Measurements from ENCODE around the gene ZNF678. TPM values are rescaled to one million over a fixed set of nuclear protein-coding genes. Genes with fewer than 3 reads are reported as not detected.

The ZNF678 gene
- polyA plus RNA-seq, 1 of the 3 experiments (the other 2 are of a cell fraction): 1.3 TPM

GRCh38 chr1:227635596-227635995, 72.2 kb downstream of the ZNF678 start:
- Histone ChIP-seq H3K9me2 (no peaks in the 10 kb centered on the region), H3K9ac (no peak overlapping the region), H3K79me2 (ENCODE audit: insufficient read depth) (no peaks in the 10 kb centered on the region), H3K4me1 (ENCODE audit: control insufficient read depth in 1 of 2, insufficient read depth in 2 of 2, low read depth in 1 of 2, low read length in 1 of 2) (no peaks in the 10 kb centered on the region), H3K9me3 (no peaks in the 10 kb centered on the region; the same call in 1 of the 2 replicates), H3K27ac (ENCODE audit: low read depth in 2 of 2, low read length in 1 of 2) (no peak overlapping the region), H4K20me1 (ENCODE audit: insufficient read depth) (no peaks in the 10 kb centered on the region), H3K36me3 (replicated peaks in 1 of 2; ENCODE audit: control insufficient read depth in 1 of 2, insufficient read depth in 2 of 2, low read length in 1 of 2) (no peaks in the 10 kb centered on the region), H3K27me3 (ENCODE audit: insufficient read depth) (no peaks in the 10 kb centered on the region), H2AFZ (ENCODE audit: low read depth) (no peak overlapping the region), H3F3A (replicated peaks; ENCODE audit: insufficient read depth) (no peaks in the 10 kb centered on the region), H3K4me2 (no peak overlapping the region), H3K4me3 (ENCODE audit: low read depth in 2 of 2, low read length in 1 of 2) (no peak overlapping the region)
- POLR2A ChIA-PET: no interaction called here
- 97% methylated on average over 9 of the region's 9 CpGs for WGBS (ENCODE audit: low lambda C conversion rate)
- no peak for TF ChIP-seq GABPA (IDR thresholded peaks at IDR 0.05; ENCODE audit: low read depth)
- TF ChIP-seq POLR2AphosphoS5 (IDR thresholded peaks at IDR 0.05; ENCODE audit: low read depth, low read length): no peak
- no peak for TF ChIP-seq JUND (IDR thresholded peaks at IDR 0.05)
- no peak for TF ChIP-seq FOXM1 (IDR thresholded peaks at IDR 0.05; ENCODE audit: low read depth)
- no peak for TF ChIP-seq SIN3A (IDR thresholded peaks at IDR 0.05; ENCODE audit: borderline replicate concordance, low read depth, low read length)
- no peak for TF ChIP-seq SMC3 (IDR thresholded peaks at IDR 0.05; ENCODE audit: low read depth, low read length)
- no peak for TF ChIP-seq FOSL2 (IDR thresholded peaks at IDR 0.05; ENCODE audit: borderline replicate concordance, low read depth)
- no peak for TF ChIP-seq NRF1 (IDR thresholded peaks at IDR 0.05; ENCODE audit: low read depth, low read length)
- no peak for TF ChIP-seq CHD2 (IDR thresholded peaks at IDR 0.05; ENCODE audit: low read length, partially characterized antibody)
- TF ChIP-seq CTCF (IDR thresholded peaks at IDR 0.05): no peak
- TF ChIP-seq RFX5 (IDR thresholded peaks at IDR 0.05; ENCODE audit: low read length): no peak
- no peak for DNase-seq
- CTCF ChIA-PET: no interaction called here

DNA sequence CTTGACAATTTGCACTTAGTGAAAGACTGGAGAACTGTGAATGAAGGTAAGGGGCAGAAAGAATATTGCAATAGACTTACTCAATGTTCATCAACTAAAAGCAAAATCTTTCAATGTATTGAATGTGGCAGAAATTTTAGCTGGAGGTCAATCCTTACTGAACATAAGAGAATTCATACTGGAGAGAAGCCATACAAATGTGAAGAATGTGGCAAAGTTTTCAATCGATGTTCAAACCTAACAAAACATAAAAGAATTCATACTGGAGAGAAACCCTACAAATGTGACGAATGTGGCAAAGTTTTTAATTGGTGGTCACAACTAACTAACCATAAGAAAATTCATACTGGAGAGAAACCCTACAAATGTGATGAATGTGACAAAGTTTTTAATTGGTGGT, 91.1 kb downstream of the ZNF678 start:
- no peaks in the 10 kb centered on the region for H4K20me1 ChIP-seq (ENCODE audit: insufficient read depth)
- H3K4me3 ChIP-seq (ENCODE audit: low read depth in 2 of 2, low read length in 1 of 2): no peak overlapping the region
- H3K9me2 ChIP-seq: no peaks in the 10 kb centered on the region
- CTCF ChIA-PET: no interaction called here
- no peaks in the 10 kb centered on the region for H3K27me3 ChIP-seq (ENCODE audit: insufficient read depth)
- no peak overlapping the region for H3K27ac ChIP-seq (ENCODE audit: low read depth in 2 of 2, low read length in 1 of 2)
- H3K4me1 ChIP-seq (ENCODE audit: control insufficient read depth in 1 of 2, insufficient read depth in 2 of 2, low read depth in 1 of 2, low read length in 1 of 2): no peaks in the 10 kb centered on the region
- H3K4me2 ChIP-seq: no peak overlapping the region
- peaks cover 93% of the 10 kb centered on the region for H3K9me3 ChIP-seq
- 81% methylated on average over 2 of the region's 2 CpGs for WGBS (ENCODE audit: low lambda C conversion rate)
- no peak for TF ChIP-seq GABPA (IDR thresholded peaks at IDR 0.05; ENCODE audit: low read depth)
- no peak for TF ChIP-seq EP300 (IDR thresholded peaks at IDR 0.05; ENCODE audit: borderline replicate concordance in 1 of 2, low read depth in 1 of 2, low read length in 1 of 2)
- no peak for TF ChIP-seq TCF12 (IDR thresholded peaks at IDR 0.05)
- peaks cover 52 to 82% of the 10 kb centered on the region in 2 experiments for H3K36me3 ChIP-seq (replicated peaks in 1 of 2; ENCODE audit: control insufficient read depth in 1 of 2, insufficient read depth in 2 of 2, low read length in 1 of 2)
- no peaks in the 10 kb centered on the region for H3K79me2 ChIP-seq (ENCODE audit: insufficient read depth)
- POLR2A ChIA-PET: no interaction called here
- peaks cover 8% of the 10 kb centered on the region for H3F3A ChIP-seq (replicated peaks; ENCODE audit: insufficient read depth)
- no peak for DNase-seq
- no peak overlapping the region for H2AFZ ChIP-seq (ENCODE audit: low read depth)
- H3K9ac ChIP-seq: no peak overlapping the region

Data from SK-N-SH (cell line).